Erythroblast (primary cell): ENCODE data around the gene ETV7.

ENCODE experiments used
- DNase-seq, 2 experiments: peaks; one replicate each; lab custom pipeline; 2025; lab: John Stamatoyannopoulos, UW
- GATA1 ChIP-seq: IDR thresholded peaks from 2 replicates; pipeline ENCODE4 v1.6.1; 2011; ENCODE audit warnings: low read depth, mild to moderate bottlenecking, control low read depth, low read length, moderate library complexity
- POLR2A ChIP-seq: IDR thresholded peaks from 2 replicates; pipeline ENCODE4 v1.6.1; 2011; ENCODE audit warnings: mild to moderate bottlenecking, low read length

Gene ETV7

DNA sequence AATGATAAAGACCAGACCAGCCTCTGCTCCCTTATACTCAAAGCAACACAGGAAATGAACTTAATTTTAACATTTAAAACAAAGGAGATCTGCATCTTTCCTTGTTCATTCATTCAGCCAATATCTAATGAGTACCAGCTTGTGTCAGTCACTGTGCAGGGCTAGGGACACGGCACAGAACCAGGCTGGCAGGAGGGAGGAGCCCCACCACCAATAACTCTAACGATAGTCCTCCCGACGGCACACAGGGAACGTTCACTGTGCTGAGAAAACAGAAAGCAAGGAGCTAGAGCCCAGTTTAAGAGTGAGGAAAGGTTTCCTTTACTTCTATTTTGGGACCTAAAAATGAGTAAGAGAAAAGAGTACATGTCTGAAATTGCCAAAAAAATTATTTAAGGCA, 9.9 kb downstream of the ETV7 start:
- TF ChIP-seq GATA1 (no peak), POLR2A (no peak)
- no peak for DNase-seq

GRCh38 chr6:36376742-36377141, 10.7 kb downstream of the ETV7 start:
- TF ChIP-seq GATA1 (no peak), POLR2A (no peak)
- no peak for DNase-seq

- TF ChIP-seq POLR2A (no peak), GATA1 (no peak)
- DNase-seq: no peak
These were observed 11.3 kb downstream of the ETV7 start for GRCh38 chr6:36376183-36376582.

DNA sequence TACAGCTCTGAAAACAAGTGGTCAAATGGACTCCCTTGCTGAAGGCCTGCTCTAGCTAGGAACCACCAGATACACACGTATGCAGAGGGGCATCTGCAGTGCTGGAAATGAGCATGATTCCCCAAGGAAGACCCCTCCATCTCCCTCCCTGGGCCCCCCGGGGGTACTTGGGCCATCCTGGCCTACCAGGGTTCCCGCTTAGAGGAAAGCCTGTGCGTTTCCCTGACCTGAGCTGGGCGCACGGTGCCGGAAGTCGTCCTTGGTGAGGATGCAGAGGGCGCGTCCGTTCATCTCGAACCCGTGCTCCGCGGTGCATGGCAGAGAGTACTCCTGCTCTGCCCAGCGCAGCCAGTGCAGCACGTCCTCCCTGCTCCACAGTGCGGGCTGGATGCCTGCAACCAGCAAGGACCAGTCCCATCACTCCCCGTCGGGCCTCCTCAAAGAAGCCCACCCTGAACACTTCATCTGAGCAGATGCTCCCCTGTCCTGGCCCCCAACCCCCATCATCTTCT, 11.8 kb downstream of the ETV7 start:
- no peak for DNase-seq
- no peak for TF ChIP-seq POLR2A
- no peak for TF ChIP-seq GATA1

GRCh38 chr6:36374972-36375371, 12.5 kb downstream of the ETV7 start:
- no peak for DNase-seq
- TF ChIP-seq POLR2A (no peak), GATA1 (no peak)

GRCh38 chr6:36374194-36374593, 13.3 kb downstream of the ETV7 start:
- no peak for TF ChIP-seq POLR2A
- TF ChIP-seq GATA1: no peak
- no peak for DNase-seq

- no peak for DNase-seq
- TF ChIP-seq GATA1 (no peak), POLR2A (no peak)
These were observed 14.0 kb downstream of the ETV7 start for GRCh38 chr6:36373368-36374019.

DNA sequence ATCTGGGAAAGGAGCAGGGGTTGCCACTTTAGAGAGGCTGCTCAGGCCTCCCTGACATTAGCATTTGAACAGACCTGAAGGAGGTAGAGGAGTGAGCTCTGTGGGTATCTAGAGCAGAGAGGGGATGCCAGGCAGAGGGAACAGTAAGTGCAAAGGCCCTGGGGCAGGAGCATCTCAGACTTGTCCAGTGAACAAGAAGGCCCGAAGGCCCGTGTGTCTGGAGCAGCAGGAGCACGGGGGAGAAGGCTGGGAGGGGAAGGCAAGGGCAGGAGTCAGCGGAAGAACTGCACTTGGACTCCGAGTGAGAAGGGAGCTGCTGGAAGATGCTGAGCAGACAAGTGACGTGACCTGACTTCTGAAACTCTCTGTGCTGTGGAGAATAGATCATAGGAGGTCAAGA, 15.4 kb downstream of the ETV7 start:
- DNase-seq: no peak
- no peak for TF ChIP-seq POLR2A
- no peak for TF ChIP-seq GATA1

- TF ChIP-seq GATA1 (no peak), POLR2A (no peak)
- DNase-seq: no peak
These were observed 16.3 kb downstream of the ETV7 start for GRCh38 chr6:36371211-36371610.

GRCh38 chr6:36370638-36371037, 16.8 kb downstream of the ETV7 start:
- no peak for TF ChIP-seq GATA1
- no peak for TF ChIP-seq POLR2A
- DNase-seq: peak in 1 of 2 experiments; percentile 8

- TF ChIP-seq POLR2A: no peak
- TF ChIP-seq GATA1: no peak
- DNase-seq: no peak
These were observed 18.3 kb downstream of the ETV7 start for GRCh38 chr6:36368921-36369865.

DNA sequence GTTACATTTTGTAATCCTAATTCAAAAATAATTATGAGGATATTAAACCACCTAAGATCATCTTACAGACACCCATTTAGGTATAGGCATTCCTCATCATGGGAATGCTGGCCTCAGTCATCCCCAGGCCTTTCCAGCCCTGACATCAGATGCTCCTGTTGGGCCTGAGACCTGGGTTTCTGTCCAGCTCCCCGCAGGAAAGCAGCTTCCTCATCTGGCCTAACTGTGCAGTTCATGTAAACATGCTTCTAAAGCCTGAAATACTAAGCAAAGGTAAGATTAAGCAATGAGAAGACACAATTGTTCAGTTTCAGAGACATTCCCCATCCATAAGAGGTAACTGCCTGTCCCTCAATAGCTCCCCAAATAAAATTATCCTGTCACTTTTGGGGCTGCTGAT, 19.0 kb downstream of the ETV7 start:
- DNase-seq: no peak
- TF ChIP-seq GATA1: no peak
- no peak for TF ChIP-seq POLR2A

DNA sequence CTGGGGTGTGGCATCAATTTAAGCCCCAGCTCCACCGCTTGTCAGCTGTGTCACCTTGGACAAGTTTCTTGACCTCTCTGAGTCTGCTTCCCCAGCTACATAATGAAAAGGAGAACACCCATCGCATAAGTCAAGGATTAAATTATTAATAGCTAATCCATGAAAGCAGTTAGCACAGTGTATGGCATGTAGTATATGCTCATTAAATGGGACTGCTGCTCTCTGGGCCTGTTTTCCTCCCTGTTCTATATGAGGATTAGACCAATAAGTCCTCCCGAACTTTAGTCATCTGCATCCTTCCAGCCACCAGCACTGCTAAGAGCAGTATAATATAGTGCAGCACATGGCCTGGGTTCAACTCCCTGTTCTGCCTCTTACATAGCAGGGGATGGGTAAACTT, 19.7 kb downstream of the ETV7 start:
- TF ChIP-seq GATA1 (no peak), POLR2A (no peak)

More for the DNA sequence above, 19.7 kb downstream of the ETV7 start:
- no peak for DNase-seq
